Liver (tissue), 9 donors: Measurements from ENCODE around the gene ZBTB7A. TPM values are rescaled to one million over a fixed set of nuclear protein-coding genes. Genes with fewer than 3 reads are reported as not detected.

ENCODE experiments used
- DNase-seq: peaks from one replicate; pipeline ENCODE4 v3.0.0-alpha.2; 2017; ENCODE audit warnings: low spot score
- H3K27ac ChIP-seq, 2 donors: one replicate each; pipeline ENCODE4 v1.7.0; 2013; ENCODE audit warnings: inconsistent platforms in 2 of 2, low read length in 2 of 2, control low read depth in 1 of 2, low read depth in 1 of 2, mild to moderate bottlenecking in 1 of 2
- H3K27me3 ChIP-seq, 4 donors: one replicate each; pipeline versions ENCODE4 v1.6.1 to v1.7.0; 2013; ENCODE audit warnings: low read length in 3 of 4, inconsistent platforms in 1 of 4, mild to moderate bottlenecking in 1 of 4, moderate library complexity in 1 of 4; ENCODE audit not compliant: control insufficient read depth in 4 of 4, insufficient read depth in 4 of 4
- H3K36me3 ChIP-seq, 4 donors: one replicate each; pipeline versions ENCODE4 v1.6.1 to v1.7.0; 2013; ENCODE audit warnings: low read length in 3 of 4, mild to moderate bottlenecking in 3 of 4, low read depth in 1 of 4, moderate library complexity in 1 of 4; ENCODE audit not compliant: control insufficient read depth in 4 of 4, insufficient read depth in 3 of 4
- H3K4me1 ChIP-seq, 4 donors: one replicate each; pipeline versions ENCODE4 v1.6.1 to v1.7.0; 2013; ENCODE audit warnings: low read length in 3 of 4, mild to moderate bottlenecking in 3 of 4, moderate library complexity in 1 of 4; ENCODE audit not compliant: control insufficient read depth in 4 of 4, insufficient read depth in 4 of 4
- H3K4me3 ChIP-seq, 3 donors: one replicate each; pipeline versions ENCODE4 v1.6.1 to v1.7.0; 2013; ENCODE audit warnings: low read length in 3 of 3, control low read depth in 1 of 3, low read depth in 1 of 3, mild to moderate bottlenecking in 1 of 3
- H3K9ac ChIP-seq, 2 donors: one replicate each; pipeline ENCODE4 v1.7.0; 2013; ENCODE audit warnings: low read length in 2 of 2, mild to moderate bottlenecking in 2 of 2, moderate library complexity in 2 of 2, control low read depth in 1 of 2, low read depth in 1 of 2
- H3K9me3 ChIP-seq, 4 donors: one replicate each; pipeline versions ENCODE4 v1.6.1 to v1.7.0; 2013; ENCODE audit warnings: low read length in 3 of 4; ENCODE audit not compliant: control insufficient read depth in 4 of 4
- FOXA2 ChIP-seq: IDR thresholded peaks from 2 replicates; pipeline ENCODE4 v1.6.1; 2016; ENCODE audit warnings: antibody characterized with exemption
- GABPA ChIP-seq, 2 donors: IDR thresholded peaks in 1 of 2; conservative IDR thresholded peaks in 1 of 2; 2 replicates each; pipeline ENCODE4 v1.6.1; 2016; ENCODE audit warnings: antibody characterized with exemption in 2 of 2, mild to moderate bottlenecking in 1 of 2, moderate library complexity in 1 of 2
- HNF4A ChIP-seq, 2 donors: conservative IDR thresholded peaks; 2 replicates each; pipeline ENCODE4 v1.6.1; 2016; ENCODE audit warnings: antibody characterized with exemption in 2 of 2, mild to moderate bottlenecking in 2 of 2
- HNF4G ChIP-seq: IDR thresholded peaks from 2 replicates; pipeline ENCODE4 v1.6.1; 2016; ENCODE audit warnings: antibody characterized with exemption
- JUND ChIP-seq, 2 donors: IDR thresholded peaks; 2 replicates each; pipeline ENCODE4 v1.6.1; 2016; ENCODE audit warnings: antibody characterized with exemption in 2 of 2
- NR2F2 ChIP-seq: IDR thresholded peaks from 2 replicates; pipeline ENCODE4 v1.6.1; 2016; ENCODE audit warnings: antibody characterized with exemption
- RAD21 ChIP-seq, 2 donors: IDR thresholded peaks; 2 replicates each; pipeline ENCODE4 v1.6.1; 2016; ENCODE audit warnings: antibody characterized with exemption in 2 of 2, mild to moderate bottlenecking in 2 of 2
- RXRA ChIP-seq, 2 donors: IDR thresholded peaks; 2 replicates each; pipeline ENCODE4 v1.6.1; 2017 to 2018; ENCODE audit warnings: antibody characterized with exemption in 2 of 2, mild to moderate bottlenecking in 1 of 2
- SP1 ChIP-seq: IDR thresholded peaks from 2 replicates; pipeline ENCODE4 v1.6.1; 2018; ENCODE audit warnings: antibody characterized with exemption, mild to moderate bottlenecking
- TAF1 ChIP-seq: conservative IDR thresholded peaks from 2 replicates; pipeline ENCODE4 v1.6.1; 2016; ENCODE audit warnings: antibody characterized with exemption, mild to moderate bottlenecking
- WGBS: extraction: QIAGEN DNeasy Blood & Tissue Kit; methylation state at CpG from one replicate; pipeline ENCODE4 v1.1.7; 2013; 5-methylcytosine and 5-hydroxymethylcytosine counted together
- polyA plus RNA-seq, 2 donors: library from polyadenylated mRNA; stranded (reverse) in 1 of 2; unstranded in 1 of 2; fragments of 200-250 nt in 1 of 2; fragments of >200 nt in 1 of 2; fragmentation: Nextera tagmentation in 1 of 2; extraction: Ambion mirVana in 1 of 2; gene quantifications; one replicate each; pipeline versions ENCODE4 v1.2.1 to v1.2.3, GENCODE V29; 2013 to 2015
- total RNA-seq, 2 donors: library from RNA; depleted of rRNA; stranded (reverse); fragments of >200 nt; gene quantifications; one replicate each; pipeline ENCODE4 v1.2.3, GENCODE V29; 2014
- TF ChIP-seq, protein P1 (sequence below): IDR thresholded peaks from 2 replicates; pipeline ENCODE4 v1.6.1; 2016; ENCODE audit warnings: antibody characterized with exemption
- TF ChIP-seq, protein P2 (sequence below): IDR thresholded peaks from 2 replicates; pipeline ENCODE4 v1.6.1; 2016; ENCODE audit warnings: antibody characterized with exemption, mild to moderate bottlenecking
- TF ChIP-seq, protein P3 (sequence below): fragments of 150-350 bp; IDR thresholded peaks from 2 replicates; pipeline ENCODE4 v1.5.1; 2017; ENCODE audit warnings: improper control_type of control experiment, low read depth, low read length; ENCODE audit not compliant: missing input control
- TF ChIP-seq, protein P4 (sequence below): IDR thresholded peaks from 2 replicates; pipeline ENCODE4 v1.6.1; 2016; ENCODE audit warnings: antibody characterized with exemption
- TF ChIP-seq, protein P5 (sequence below): IDR thresholded peaks from 2 replicates; pipeline ENCODE4 v1.6.1; 2016; ENCODE audit warnings: antibody characterized with exemption
- donor health status: healthy.
- donor health status: healthy.
- donor health status: healthy.
- donor health status: healthy.
- donor health status: healthy.

Gene ZBTB7A
- total and polyA plus RNA-seq, 4 donors, result 2.9 to 28.9 (median 17.6) TPM

DNA sequence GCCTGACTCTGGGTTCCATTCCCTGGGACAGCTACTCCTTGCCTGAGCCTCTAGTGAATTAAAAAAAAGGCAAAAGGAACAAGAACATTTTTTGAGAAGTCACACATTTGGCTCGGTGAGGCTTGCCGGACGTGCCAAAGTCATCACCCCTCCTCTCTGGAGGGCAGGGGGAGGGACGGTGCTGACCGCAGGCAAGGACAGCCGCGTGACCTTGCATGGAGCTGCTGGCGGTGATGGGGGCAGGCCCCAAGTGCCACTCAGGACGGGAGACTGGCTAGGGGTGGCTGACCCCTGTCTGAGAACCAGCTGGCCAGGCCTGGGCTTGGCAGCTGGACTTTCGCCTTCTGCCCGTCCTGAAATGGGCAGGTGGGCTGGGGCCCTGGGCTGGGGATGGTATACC is 30.8 kb upstream of the ZBTB7A start:
- no peak for DNase-seq
- Histone ChIP-seq H3K9me3 (no peaks in the 10 kb centered on the region), H3K4me1 (no peaks in the 10 kb centered on the region), H3K27ac (no peak overlapping the region), H3K27me3 (no peaks in the 10 kb centered on the region), H3K4me3 (no peak overlapping the region), H3K36me3 (peaks cover 7 to 46% (median 16%) of the 10 kb centered on the region in 4 donors), H3K9ac (no peak overlapping the region)
- 53% methylated on average over 11 of the region's 11 CpGs for WGBS
- peak; percentile 74 for TF ChIP-seq NR2F2
- TF ChIP-seq TAF1, result no peak
- peak; percentile 47 to 77 for TF ChIP-seq RXRA (IDR thresholded peaks at IDR 0.05)
- peak in 1 of 2 donors; percentile 34 for TF ChIP-seq RAD21 (IDR thresholded peaks at IDR 0.05)
- peak; percentile 50 for TF ChIP-seq SP1
- TF ChIP-seq HNF4A (conservative IDR thresholded peaks at IDR 0.05), result peak in 1 of 2 donors; percentile 63
- TF ChIP-seq, protein P1, sequence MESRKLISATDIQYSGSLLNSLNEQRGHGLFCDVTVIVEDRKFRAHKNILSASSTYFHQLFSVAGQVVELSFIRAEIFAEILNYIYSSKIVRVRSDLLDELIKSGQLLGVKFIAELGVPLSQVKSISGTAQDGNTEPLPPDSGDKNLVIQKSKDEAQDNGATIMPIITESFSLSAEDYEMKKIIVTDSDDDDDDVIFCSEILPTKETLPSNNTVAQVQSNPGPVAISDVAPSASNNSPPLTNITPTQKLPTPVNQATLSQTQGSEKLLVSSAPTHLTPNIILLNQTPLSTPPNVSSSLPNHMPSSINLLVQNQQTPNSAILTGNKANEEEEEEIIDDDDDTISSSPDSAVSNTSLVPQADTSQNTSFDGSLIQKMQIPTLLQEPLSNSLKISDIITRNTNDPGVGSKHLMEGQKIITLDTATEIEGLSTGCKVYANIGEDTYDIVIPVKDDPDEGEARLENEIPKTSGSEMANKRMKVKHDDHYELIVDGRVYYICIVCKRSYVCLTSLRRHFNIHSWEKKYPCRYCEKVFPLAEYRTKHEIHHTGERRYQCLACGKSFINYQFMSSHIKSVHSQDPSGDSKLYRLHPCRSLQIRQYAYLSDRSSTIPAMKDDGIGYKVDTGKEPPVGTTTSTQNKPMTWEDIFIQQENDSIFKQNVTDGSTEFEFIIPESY, result no peak
- TF ChIP-seq, protein P2, sequence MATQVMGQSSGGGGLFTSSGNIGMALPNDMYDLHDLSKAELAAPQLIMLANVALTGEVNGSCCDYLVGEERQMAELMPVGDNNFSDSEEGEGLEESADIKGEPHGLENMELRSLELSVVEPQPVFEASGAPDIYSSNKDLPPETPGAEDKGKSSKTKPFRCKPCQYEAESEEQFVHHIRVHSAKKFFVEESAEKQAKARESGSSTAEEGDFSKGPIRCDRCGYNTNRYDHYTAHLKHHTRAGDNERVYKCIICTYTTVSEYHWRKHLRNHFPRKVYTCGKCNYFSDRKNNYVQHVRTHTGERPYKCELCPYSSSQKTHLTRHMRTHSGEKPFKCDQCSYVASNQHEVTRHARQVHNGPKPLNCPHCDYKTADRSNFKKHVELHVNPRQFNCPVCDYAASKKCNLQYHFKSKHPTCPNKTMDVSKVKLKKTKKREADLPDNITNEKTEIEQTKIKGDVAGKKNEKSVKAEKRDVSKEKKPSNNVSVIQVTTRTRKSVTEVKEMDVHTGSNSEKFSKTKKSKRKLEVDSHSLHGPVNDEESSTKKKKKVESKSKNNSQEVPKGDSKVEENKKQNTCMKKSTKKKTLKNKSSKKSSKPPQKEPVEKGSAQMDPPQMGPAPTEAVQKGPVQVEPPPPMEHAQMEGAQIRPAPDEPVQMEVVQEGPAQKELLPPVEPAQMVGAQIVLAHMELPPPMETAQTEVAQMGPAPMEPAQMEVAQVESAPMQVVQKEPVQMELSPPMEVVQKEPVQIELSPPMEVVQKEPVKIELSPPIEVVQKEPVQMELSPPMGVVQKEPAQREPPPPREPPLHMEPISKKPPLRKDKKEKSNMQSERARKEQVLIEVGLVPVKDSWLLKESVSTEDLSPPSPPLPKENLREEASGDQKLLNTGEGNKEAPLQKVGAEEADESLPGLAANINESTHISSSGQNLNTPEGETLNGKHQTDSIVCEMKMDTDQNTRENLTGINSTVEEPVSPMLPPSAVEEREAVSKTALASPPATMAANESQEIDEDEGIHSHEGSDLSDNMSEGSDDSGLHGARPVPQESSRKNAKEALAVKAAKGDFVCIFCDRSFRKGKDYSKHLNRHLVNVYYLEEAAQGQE, result no peak
- no peak for TF ChIP-seq FOXA2

DNA sequence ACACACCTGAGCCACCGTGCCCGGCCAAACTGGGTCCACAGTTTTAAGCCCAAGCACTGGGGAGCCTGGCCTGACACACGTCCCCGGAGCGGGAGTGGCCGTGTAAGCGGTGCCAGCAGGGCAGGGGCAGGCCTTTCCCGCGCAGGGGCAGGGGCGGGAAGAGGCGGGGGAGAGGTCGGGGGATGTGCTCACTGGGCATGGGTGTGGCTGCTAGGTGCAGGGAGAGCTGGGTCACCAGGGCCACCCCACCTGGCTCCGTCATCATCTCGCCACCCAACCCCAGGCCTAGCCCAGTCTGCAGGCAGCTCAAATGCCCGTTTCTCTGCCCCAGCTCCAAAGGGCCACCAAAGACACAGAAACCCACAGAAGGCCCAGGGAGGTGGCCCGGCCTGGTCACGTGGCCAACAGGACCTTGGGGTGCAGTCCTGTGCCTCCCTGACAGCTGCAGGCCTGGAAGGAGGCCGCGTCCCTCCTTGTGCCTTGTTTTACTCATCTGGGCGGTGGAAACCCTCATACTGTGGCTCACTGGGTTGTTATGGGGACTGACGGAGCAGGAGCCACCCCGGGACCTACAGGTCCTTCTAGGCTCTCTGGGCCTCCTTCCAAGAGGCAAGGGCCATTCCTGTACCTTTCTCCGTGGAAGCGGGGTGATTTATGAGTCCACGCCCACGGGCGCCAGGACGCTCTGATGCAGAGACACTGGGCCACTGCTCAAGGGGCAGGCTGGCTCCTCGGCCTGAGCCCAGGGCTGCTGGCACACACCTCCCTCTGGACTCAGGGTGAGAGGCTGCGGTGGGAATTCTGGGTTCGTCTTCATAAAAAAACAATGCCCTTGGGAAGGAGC is 29.6 kb upstream of the ZBTB7A start:
- 91% methylated on average over 31 of the region's 31 CpGs for WGBS
- Histone ChIP-seq H3K27me3 (no peaks in the 10 kb centered on the region), H3K9ac (no peak overlapping the region), H3K9me3 (no peaks in the 10 kb centered on the region), H3K4me1 (no peaks in the 10 kb centered on the region), H3K4me3 (no peak overlapping the region), H3K27ac (no peak overlapping the region), H3K36me3 (peaks cover 4 to 38% (median 10%) of the 10 kb centered on the region in 4 donors)
- DNase-seq, result no peak
- TF ChIP-seq SP1, result no peak
- no peak for TF ChIP-seq JUND (IDR thresholded peaks at IDR 0.05)
- TF ChIP-seq HNF4G, result no peak
- TF ChIP-seq, protein P2, result no peak
- TF ChIP-seq, protein P1, result no peak
- TF ChIP-seq, protein P3, sequence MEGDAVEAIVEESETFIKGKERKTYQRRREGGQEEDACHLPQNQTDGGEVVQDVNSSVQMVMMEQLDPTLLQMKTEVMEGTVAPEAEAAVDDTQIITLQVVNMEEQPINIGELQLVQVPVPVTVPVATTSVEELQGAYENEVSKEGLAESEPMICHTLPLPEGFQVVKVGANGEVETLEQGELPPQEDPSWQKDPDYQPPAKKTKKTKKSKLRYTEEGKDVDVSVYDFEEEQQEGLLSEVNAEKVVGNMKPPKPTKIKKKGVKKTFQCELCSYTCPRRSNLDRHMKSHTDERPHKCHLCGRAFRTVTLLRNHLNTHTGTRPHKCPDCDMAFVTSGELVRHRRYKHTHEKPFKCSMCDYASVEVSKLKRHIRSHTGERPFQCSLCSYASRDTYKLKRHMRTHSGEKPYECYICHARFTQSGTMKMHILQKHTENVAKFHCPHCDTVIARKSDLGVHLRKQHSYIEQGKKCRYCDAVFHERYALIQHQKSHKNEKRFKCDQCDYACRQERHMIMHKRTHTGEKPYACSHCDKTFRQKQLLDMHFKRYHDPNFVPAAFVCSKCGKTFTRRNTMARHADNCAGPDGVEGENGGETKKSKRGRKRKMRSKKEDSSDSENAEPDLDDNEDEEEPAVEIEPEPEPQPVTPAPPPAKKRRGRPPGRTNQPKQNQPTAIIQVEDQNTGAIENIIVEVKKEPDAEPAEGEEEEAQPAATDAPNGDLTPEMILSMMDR, result no peak
- no peak for TF ChIP-seq FOXA2
- TF ChIP-seq, protein P4, sequence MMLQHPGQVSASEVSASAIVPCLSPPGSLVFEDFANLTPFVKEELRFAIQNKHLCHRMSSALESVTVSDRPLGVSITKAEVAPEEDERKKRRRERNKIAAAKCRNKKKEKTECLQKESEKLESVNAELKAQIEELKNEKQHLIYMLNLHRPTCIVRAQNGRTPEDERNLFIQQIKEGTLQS, result no peak
- no peak for TF ChIP-seq GABPA (IDR thresholded peaks at IDR 0.05 in 1 of 2, conservative IDR thresholded peaks at IDR 0.05 in 1 of 2)
- TF ChIP-seq NR2F2, result no peak
- TF ChIP-seq, protein P5, sequence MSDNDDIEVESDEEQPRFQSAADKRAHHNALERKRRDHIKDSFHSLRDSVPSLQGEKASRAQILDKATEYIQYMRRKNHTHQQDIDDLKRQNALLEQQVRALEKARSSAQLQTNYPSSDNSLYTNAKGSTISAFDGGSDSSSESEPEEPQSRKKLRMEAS, result no peak
- no peak for TF ChIP-seq RXRA (IDR thresholded peaks at IDR 0.05)
